NCI-H2171 treated with DMSO at 0.1 percent for 48 hours (cell line): Measurements from ENCODE around the gene OR13A1.
"Not testable (repeated sequence)": the region's sequence is repeated elsewhere in the genome, so short reads cannot be mapped to it uniquely, and the experiment has no call there.

ENCODE experiments used
- DNase-seq: peaks from one replicate; lab custom pipeline; 2025; lab: John Stamatoyannopoulos, UW

OR13A1 gene

GRCh38 chr10:45282061-45282460, 33.3 kb downstream of the OR13A1 start:
- no peak for DNase-seq

DNA sequence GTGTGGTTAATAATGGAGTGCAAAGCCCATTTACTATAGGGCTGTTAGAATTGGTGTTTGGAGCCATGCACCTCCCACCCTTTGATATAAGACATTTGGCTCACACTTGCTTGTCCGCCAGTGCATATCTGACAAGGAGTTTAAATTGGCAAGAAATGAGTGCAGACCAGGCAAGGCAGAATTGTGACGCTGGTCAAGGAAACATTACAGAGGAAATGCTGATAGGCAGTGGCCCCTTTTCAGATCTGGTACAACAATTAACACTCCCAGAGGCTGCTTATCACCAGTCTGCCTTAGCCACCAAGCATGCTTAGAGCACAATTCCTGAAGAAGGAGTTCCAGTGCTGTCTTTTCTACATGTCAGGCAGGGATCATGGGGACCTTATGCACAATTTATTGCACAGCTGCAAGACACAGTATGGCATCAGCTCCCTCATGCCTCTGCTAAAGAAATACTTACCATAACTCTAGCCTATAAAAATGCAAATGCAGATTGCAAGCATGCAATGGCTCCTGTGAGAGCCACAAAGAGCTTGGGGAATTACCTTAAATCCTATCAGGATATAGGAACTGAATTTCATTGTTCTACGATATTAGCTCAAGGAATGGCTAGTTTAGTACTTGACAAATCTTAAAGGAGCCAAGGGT, 35.2 kb downstream of the OR13A1 start:
- DNase-seq: no peak

DNA sequence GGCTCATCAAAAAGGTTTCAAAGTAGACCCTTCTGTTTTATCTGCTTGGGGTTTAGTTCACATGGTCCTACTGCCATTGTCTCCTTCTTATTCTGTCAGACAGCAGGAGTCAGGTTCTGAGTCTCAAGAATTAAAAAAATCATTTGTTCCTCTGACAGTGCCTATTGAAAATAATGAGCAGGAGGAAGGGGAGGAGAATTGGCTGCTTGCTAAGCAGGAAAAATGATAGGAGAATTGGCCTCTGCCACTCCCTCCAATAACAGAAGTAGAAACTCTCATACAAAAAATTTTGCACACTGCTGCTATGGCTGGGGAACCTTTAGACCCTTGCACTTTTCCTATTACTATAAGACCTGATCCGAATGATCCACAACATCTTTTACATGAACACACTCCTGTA, 35.7 kb downstream of the OR13A1 start:
- DNase-seq: no peak

DNA sequence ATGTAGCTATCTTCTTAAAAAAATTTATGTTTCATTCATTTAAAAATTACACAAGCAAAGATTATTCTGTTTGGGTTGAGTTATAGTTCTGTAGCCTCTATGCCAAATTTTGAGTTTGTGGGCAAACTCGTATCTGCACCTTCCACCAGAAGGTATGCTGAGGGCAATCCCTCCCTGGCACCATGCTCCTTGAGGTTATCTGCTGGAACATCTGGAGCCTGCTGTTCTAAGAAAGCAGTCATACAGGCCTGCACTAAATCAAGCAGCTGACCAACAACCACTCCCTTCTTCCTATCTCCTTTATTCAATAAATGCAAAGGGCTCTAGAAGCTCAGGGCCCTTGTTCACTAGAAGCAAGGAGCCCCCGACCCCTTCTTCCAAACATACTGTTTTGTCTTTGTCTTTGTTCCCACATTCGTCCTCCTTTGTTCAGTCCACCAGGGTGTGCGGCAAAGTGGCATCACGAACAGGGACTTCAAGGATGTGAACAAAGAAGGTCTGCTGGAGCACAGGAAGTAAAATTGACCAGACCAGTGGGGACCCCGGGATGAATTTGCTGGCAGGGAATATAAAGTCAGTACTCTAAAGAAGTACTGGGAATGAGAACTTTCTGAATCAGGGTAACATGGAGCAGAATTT, 36.4 kb downstream of the OR13A1 start:
- DNase-seq: no peak

- not testable (repeated sequence) for DNase-seq
Observed at GRCh38 chr10:45276146-45276545, 39.3 kb downstream of the OR13A1 start.

- DNase-seq: no peak
Observed at GRCh38 chr10:45274364-45274763, 41.0 kb downstream of the OR13A1 start.

GRCh38 chr10:45267777-45268176, 47.6 kb downstream of the OR13A1 start:
- DNase-seq: not testable (repeated sequence)

GRCh38 chr10:45265996-45266395, 49.4 kb downstream of the OR13A1 start:
- DNase-seq: no peak

DNA sequence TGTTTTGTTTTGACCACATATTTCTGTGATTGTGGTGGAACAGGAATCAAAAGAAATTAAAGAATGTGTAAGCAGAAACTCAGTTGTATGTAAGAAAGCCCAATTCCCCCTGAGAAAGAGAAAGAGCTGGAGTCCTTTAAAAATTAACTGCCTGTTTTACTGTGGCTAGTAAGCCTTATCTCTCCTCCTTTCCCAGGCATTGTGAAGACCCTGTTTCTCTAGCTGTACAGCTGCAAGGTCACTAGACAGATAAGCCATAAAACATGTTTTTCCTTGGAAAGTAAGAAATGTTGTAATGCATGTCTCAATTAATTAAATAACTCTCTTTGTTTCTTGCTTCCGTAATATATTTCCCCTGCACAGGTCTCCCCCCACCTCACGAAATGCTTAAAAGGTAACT, 53.5 kb downstream of the OR13A1 start:
- DNase-seq: no peak

- DNase-seq: no peak
Observed at GRCh38 chr10:45261243-45261775, 54.1 kb downstream of the OR13A1 start.

- DNase-seq: not testable (repeated sequence)
Observed at GRCh38 chr10:45260635-45261034, 54.8 kb downstream of the OR13A1 start.

- not testable (repeated sequence) for DNase-seq
Observed at GRCh38 chr10:45259786-45260495, 55.5 kb downstream of the OR13A1 start.

GRCh38 chr10:45257600-45257999, 57.8 kb downstream of the OR13A1 start:
- DNase-seq: no peak

DNA sequence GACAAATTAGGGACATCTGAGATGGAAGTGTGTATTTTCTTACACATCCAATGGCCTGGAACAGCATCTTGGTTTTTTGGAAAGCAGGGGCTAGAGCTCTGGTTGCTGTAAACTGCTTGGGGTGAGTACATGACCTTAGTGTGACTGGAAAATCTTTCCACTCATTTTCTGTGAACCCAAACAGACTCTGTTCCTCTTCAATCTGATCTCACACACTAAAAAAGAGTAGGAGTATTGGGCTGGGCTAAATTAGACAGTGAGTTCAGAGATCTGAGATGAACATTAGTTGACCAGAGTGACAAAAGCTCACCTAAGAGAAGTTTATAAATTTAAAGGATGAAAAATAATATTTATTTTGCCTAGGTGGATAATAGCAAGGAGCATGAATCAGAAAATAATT, 59.2 kb downstream of the OR13A1 start:
- DNase-seq: no peak

DNA sequence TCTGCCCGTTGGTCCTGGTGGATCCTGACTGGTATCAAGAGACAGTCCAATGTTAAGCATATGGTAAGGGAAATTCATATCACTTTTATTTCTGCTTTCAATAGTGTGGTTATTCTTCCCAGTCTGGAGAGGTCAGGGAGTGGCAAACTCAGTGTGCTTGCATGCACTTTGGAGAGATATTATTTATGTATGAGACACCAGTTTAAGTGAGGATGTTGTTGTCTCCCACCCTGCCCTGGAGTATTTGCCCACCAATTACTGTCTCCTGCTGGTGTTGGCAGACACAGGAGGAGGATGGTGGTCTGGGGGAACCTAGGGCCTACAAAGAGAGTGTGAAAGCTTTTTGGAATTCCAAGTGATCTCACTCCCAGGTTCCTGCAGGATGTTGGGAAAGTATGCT, 59.7 kb downstream of the OR13A1 start:
- DNase-seq: no peak

DNA sequence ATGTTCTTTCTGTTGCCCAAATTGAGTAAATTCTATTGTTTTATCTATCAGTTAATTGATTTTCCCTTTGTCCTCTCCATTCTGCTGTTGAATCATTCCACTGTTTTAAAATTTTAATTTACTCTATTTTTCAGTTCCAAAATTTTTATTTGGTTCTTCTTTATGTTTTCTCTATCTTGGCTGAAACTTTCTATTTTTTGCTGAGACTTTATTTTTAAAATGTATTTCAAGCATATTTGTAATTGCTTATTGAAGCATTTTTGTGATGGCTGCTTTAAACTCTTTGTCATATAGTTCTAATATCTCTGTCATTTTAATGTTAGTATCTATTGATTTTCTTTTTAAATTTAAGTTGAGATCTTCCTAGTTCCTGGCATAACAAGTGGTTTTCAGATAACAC, 60.5 kb downstream of the OR13A1 start:
- no peak for DNase-seq

- no peak for DNase-seq
Observed at GRCh38 chr10:45253183-45253914, 62.1 kb downstream of the OR13A1 start.
